ENCODE results near the gene RAPGEF3. TPM values are rescaled to one million over a fixed set of nuclear protein-coding genes. Genes with fewer than 3 reads are reported as not detected.
A peak's percentile ranks its signal among the peaks of the same experiment; 100 is the strongest.

The RAPGEF3 gene
- total and polyA plus RNA-seq, 2 of the 13 experiments (the other 11 are each of a cell fraction or from before 2014, with no cell fraction given), result 0.07 TPM

DNA sequence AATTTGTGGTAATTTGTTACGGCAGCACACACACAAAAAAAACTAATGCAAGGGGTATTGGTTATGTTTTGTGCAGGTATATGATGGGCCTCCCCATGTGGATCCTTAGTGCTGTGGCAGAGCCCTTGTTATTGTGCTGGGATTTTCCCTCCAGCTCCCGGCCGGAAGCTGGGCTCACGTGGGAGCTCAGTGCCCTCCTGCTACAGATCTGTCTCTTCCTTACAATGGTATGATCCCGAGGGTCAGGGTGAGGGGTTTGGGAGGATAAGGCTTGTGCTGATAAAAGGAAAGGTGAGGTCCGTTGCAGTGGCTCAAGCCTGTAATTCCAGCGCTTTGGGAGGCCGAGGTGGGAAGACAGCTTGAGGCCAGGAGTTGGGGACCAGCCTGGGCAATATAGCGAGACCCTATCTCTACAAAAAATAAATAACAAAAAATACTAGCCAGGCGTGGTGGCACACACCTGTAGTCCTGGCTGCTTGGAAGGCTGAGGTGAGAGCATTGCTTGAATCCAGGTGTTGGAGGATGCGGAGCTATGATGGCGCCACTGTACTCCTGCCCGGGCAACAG, 13.5 kb upstream of the RAPGEF3 start:
- DNase-seq (ENCODE audit: low spot score), result no peak
- Histone ChIP-seq H2AFZ (ENCODE audit: low read length) (no peak overlapping the region), H4K20me1 (ENCODE audit: insufficient read depth, low read length) (no peaks in the 10 kb centered on the region), H3K79me2 (ENCODE audit: insufficient read depth, low read length) (no peaks in the 10 kb centered on the region), H3K4me1 (ENCODE audit: insufficient read depth, low read length) (peaks cover 73% of the 10 kb centered on the region), H3K27me3 (ENCODE audit: control insufficient read depth in 1 of 2, insufficient read depth in 2 of 2, low read length in 2 of 2) (peaks cover 3 to 8% of the 10 kb centered on the region in 2 experiments; a peak in 2 of 5 replicates), H3K4me2 (ENCODE audit: low read depth, low read length) (peak overlapping the region; percentile 75), H3K27ac (ENCODE audit: extremely low read length, insufficient read depth, low read length) (no peak overlapping the region), H3K9me3 (ENCODE audit: low read length) (no peaks in the 10 kb centered on the region), H3K9ac (ENCODE audit: insufficient read depth, low read depth, low read length) (no peak overlapping the region), H3K36me3 (replicated peaks in 1 of 2; ENCODE audit: control insufficient read depth in 1 of 2, insufficient read depth in 2 of 2, low read length in 2 of 2) (no peaks in the 10 kb centered on the region), H3K4me3 (replicated peaks in 1 of 3; ENCODE audit: insufficient read depth in 1 of 3, low read depth in 2 of 3, low read length in 3 of 3) (peak overlapping the region in 2 of 3 experiments; percentile 49 to 81; a peak in 2 of 6 replicates)
- no peak for ATAC-seq
- TF ChIP-seq ZNF614 (CRISPR knock-in tag; IDR thresholded peaks at IDR 0.05; ENCODE audit: borderline replicate concordance) (no peak), RXRA (CRISPR knock-in tag; IDR thresholded peaks at IDR 0.05) (no peak), ERF (CRISPR knock-in tag; IDR thresholded peaks at IDR 0.05) (0 out of 2 replicates have a peak, but pooled peaks have one; percentile 20), MAF1 (CRISPR knock-in tag; IDR thresholded peaks at IDR 0.05; ENCODE audit: borderline replicate concordance) (no peak), CEBPB (IDR thresholded peaks at IDR 0.05; ENCODE audit: borderline replicate concordance, low read depth, low read length) (no peak), WIZ (CRISPR knock-in tag; IDR thresholded peaks at IDR 0.05) (no peak), GABPB1 (CRISPR knock-in tag; IDR thresholded peaks at IDR 0.05) (0 out of 2 replicates have a peak, but pooled peaks have one; percentile 16), GABPA (IDR thresholded peaks at IDR 0.05; ENCODE audit: low read depth, low read length) (no peak), GABPA (CRISPR knock-in tag; IDR thresholded peaks at IDR 0.05; ENCODE audit: low read depth) (peak; percentile 58; the same call in 1 of the 2 replicates)
- BruUV-seq (replicated peaks), result no TSS peak
- no peak for FAIRE-seq
- CTCF ChIA-PET (ENCODE audit: low intra/inter-chr PET ratio, low total read pairs), result no interaction called here
- intact Hi-C loops (cut with micrococcal nuclease; ENCODE audit: unreplicated experiment) (no loop called here), in situ Hi-C loops (cut with HindIII; ENCODE audit: extremely low pct_ligation_motif_present, low pct_unique_long_range_greater_than_20kb) (no loop called here)
- POLR2A ChIA-PET, result interaction anchor here (1.0 to 1.6 kb wide), 2 partner anchors 14 to 49 kb away, joined by 3 to 6 read pairs; partner anchors contain the start of gene RAPGEF3
- 62% methylated on average over 13 of the region's 13 CpGs for WGBS (ENCODE audit: low lambda C conversion rate)

- H3K79me2 ChIP-seq (ENCODE audit: insufficient read depth, low read length), result no peaks in the 10 kb centered on the region
- no peaks in the 10 kb centered on the region for H3K9me3 ChIP-seq (ENCODE audit: low read length)
- TF ChIP-seq ZNF496 (CRISPR knock-in tag; IDR thresholded peaks at IDR 0.05; ENCODE audit: insufficient replicate concordance) (no peak), MAFK (conservative IDR thresholded peaks at IDR 0.05 in 1 of 2, IDR thresholded peaks at IDR 0.05 in 1 of 2; ENCODE audit: low read length in 2 of 2) (peak; percentile 70 to 72; a peak in 3 of 4 replicates), MAFF (IDR thresholded peaks at IDR 0.05; ENCODE audit: low read depth, low read length) (peak; percentile 56), ADNP (CRISPR knock-in tag; IDR thresholded peaks at IDR 0.05) (no peak)
- H3K4me1 ChIP-seq (ENCODE audit: insufficient read depth, low read length), result peaks cover 64% of the 10 kb centered on the region
- no peaks in the 10 kb centered on the region for H4K20me1 ChIP-seq (ENCODE audit: insufficient read depth, low read length)
- no peak overlapping the region for H3K27ac ChIP-seq (ENCODE audit: extremely low read length, insufficient read depth, low read length)
- no TSS peak for BruUV-seq (replicated peaks)
- WGBS (ENCODE audit: low lambda C conversion rate), result 86% methylated on average over 6 of the region's 6 CpGs
- no peak overlapping the region for H2AFZ ChIP-seq (ENCODE audit: low read length)
- in situ Hi-C loops (cut with HindIII; ENCODE audit: extremely low pct_ligation_motif_present, low pct_unique_long_range_greater_than_20kb), result no loop called here
- H3K27me3 ChIP-seq (ENCODE audit: control insufficient read depth in 1 of 2, insufficient read depth in 2 of 2, low read length in 2 of 2), result peaks cover 3 to 8% of the 10 kb centered on the region in 2 experiments; a peak in 3 of 5 replicates
- H3K4me3 ChIP-seq (replicated peaks in 1 of 3; ENCODE audit: insufficient read depth in 1 of 3, low read depth in 2 of 3, low read length in 3 of 3), result no peak overlapping the region
- DNase-seq (ENCODE audit: low spot score) (no peak), ATAC-seq (no peak), FAIRE-seq (no peak)
- no peak overlapping the region for H3K4me2 ChIP-seq (ENCODE audit: low read depth, low read length)
- POLR2A ChIA-PET, result no interaction called here
- CTCF ChIA-PET (ENCODE audit: low intra/inter-chr PET ratio, low total read pairs), result no interaction called here
- no peaks in the 10 kb centered on the region for H3K36me3 ChIP-seq (replicated peaks in 1 of 2; ENCODE audit: control insufficient read depth in 1 of 2, insufficient read depth in 2 of 2, low read length in 2 of 2)
- intact Hi-C loops (cut with micrococcal nuclease; ENCODE audit: unreplicated experiment), result no loop called here
- no peak overlapping the region for H3K9ac ChIP-seq (ENCODE audit: insufficient read depth, low read depth, low read length)
These were observed 12.6 kb upstream of the RAPGEF3 start for GRCh38 chr12:47771304-47771703.
